PC-9 (cell line): Measurements from ENCODE around the gene ABCB9. TPM values are rescaled to one million over a fixed set of nuclear protein-coding genes. Genes with fewer than 3 reads are reported as not detected.

Experiments used
- BruUV-seq: library from RNA; stranded (reverse); fragments of 400-500 nt; replicated peaks from 2 replicates; lab custom pipeline; 2021; lab: Mats Ljungman, UMichigan
- CTCF ChIA-PET: fragments of 300-600 bp; sonication (Branson Sonifier 250); formaldehyde crosslinking; loops from one replicate; lab custom pipeline; 2022; ENCODE audit warnings: antibody characterized with exemption; lab: Charles Lee
- POLR2A ChIA-PET: fragments of 300-600 bp; sonication (Branson Sonifier 250); formaldehyde crosslinking; loops from one replicate; lab custom pipeline; 2022; ENCODE audit warnings: antibody characterized with exemption; ENCODE audit not compliant: unreplicated experiment; lab: Charles Lee
- DNase-seq, 2 experiments: peaks; one replicate each; pipeline versions ENCODE4 v3.0.0 to v3.0.0-alpha.2; 2015 to 2022; ENCODE audit warnings: mixed read lengths in 1 of 2
- H2AFZ ChIP-seq: fragments of 200-600 bp; sonication (generic); 2 replicates; pipeline ENCODE4 v1.8.1; 2017; ENCODE audit warnings: antibody characterized with exemption
- H3F3A ChIP-seq: fragments of 200-600 bp; sonication (generic); 2 replicates; pipeline ENCODE4 v1.8.1; 2017; ENCODE audit warnings: antibody characterized with exemption, mild to moderate bottlenecking, low read depth; ENCODE audit not compliant: insufficient read depth
- H3K27ac ChIP-seq: fragments of 200-600 bp; sonication (generic); 2 replicates; pipeline ENCODE4 v1.6.1; 2016; ENCODE audit warnings: mixed run types
- H3K27me3 ChIP-seq: fragments of 200-600 bp; sonication (generic); 2 replicates; pipeline ENCODE4 v1.6.1; 2016; ENCODE audit warnings: low read depth, mixed run types; ENCODE audit not compliant: insufficient read depth
- H3K36me3 ChIP-seq: fragments of 200-600 bp; sonication (generic); 2 replicates; pipeline ENCODE4 v1.6.1; 2016; ENCODE audit warnings: low read depth, mixed run types
- H3K4me1 ChIP-seq: fragments of 200-600 bp; sonication (generic); replicated peaks from 2 replicates; pipeline ENCODE4 v1.6.1; 2016; ENCODE audit warnings: mixed run types; ENCODE audit not compliant: insufficient read depth
- H3K4me2 ChIP-seq: fragments of 200-600 bp; sonication (generic); 2 replicates; pipeline ENCODE4 v1.6.1; 2017; ENCODE audit warnings: mixed run types
- H3K4me3 ChIP-seq: fragments of 200-600 bp; sonication (generic); 2 replicates; pipeline ENCODE4 v1.6.1; 2016; ENCODE audit warnings: mixed run types
- H3K79me2 ChIP-seq: fragments of 200-600 bp; sonication (generic); 2 replicates; pipeline ENCODE4 v1.6.1; 2017; ENCODE audit warnings: low read depth, mixed run types
- H3K9me2 ChIP-seq: fragments of 200-600 bp; sonication (generic); 2 replicates; pipeline ENCODE4 v1.8.1; 2017; ENCODE audit warnings: mild to moderate bottlenecking; ENCODE audit not compliant: insufficient read depth
- H3K9me3 ChIP-seq: fragments of 200-600 bp; sonication (generic); 2 replicates; pipeline ENCODE4 v1.8.1; 2016; ENCODE audit warnings: low read depth; ENCODE audit not compliant: insufficient read depth
- H4K20me1 ChIP-seq: fragments of 200-600 bp; sonication (generic); 2 replicates; pipeline ENCODE4 v1.8.1; 2017; ENCODE audit not compliant: insufficient read depth
- CTCF ChIP-seq: fragments of 200-600 bp; sonication (generic); conservative IDR thresholded peaks from 2 replicates; pipeline ENCODE4 v1.6.1; 2017; ENCODE audit warnings: mixed run types, antibody characterized with exemption, mild to moderate bottlenecking, moderate library complexity
- EZH2 ChIP-seq: fragments of 200-600 bp; sonication (generic); IDR thresholded peaks from 2 replicates; pipeline ENCODE4 v1.8.0; 2017; ENCODE audit warnings: antibody characterized with exemption, low read depth
- intact Hi-C: fragments of 100-400 bp; cut with micrococcal nuclease; formaldehyde crosslinking; loops from one replicate; pipeline ENCODE4 v1.10.0; 2022; ENCODE audit not compliant: unreplicated experiment
- total RNA-seq: library from RNA; stranded (reverse); gene quantifications from 2 replicates; pipeline ENCODE4 v1.2.3, GENCODE V29; 2021

ABCB9 gene
- total RNA-seq, 1 experiment from 2014 or later = 13.0 TPM

GRCh38 chr12:122929148-122929538, 37.1 kb downstream of the ABCB9 start:
- BruUV-seq = no TSS peak
- intact Hi-C loops = no loop called here
- Histone ChIP-seq H3K79me2 (no peaks in the 10 kb centered on the region), H3K9me3 (no peaks in the 10 kb centered on the region), H3K4me2 (no peak overlapping the region), H3K27ac (no peak overlapping the region), H3K27me3 (no peaks in the 10 kb centered on the region), H3K36me3 (no peaks in the 10 kb centered on the region), H3F3A (0 out of 2 replicates have a peak, but pooled peaks cover 3% of the 10 kb centered on the region), H2AFZ (no peak overlapping the region), H4K20me1 (no peaks in the 10 kb centered on the region), H3K4me3 (no peak overlapping the region), H3K4me1 (no peaks in the 10 kb centered on the region), H3K9me2 (no peaks in the 10 kb centered on the region)
- ChIA-PET POLR2A (no interaction called here), CTCF (no interaction called here)
- TF ChIP-seq CTCF = no peak
- no peak for TF ChIP-seq EZH2
- no peak for DNase-seq

- Histone ChIP-seq H3F3A (no peaks in the 10 kb centered on the region), H3K9me3 (no peaks in the 10 kb centered on the region), H3K36me3 (no peaks in the 10 kb centered on the region), H3K4me1 (no peaks in the 10 kb centered on the region), H4K20me1 (no peaks in the 10 kb centered on the region), H3K27me3 (no peaks in the 10 kb centered on the region), H3K79me2 (no peaks in the 10 kb centered on the region), H3K4me3 (no peak overlapping the region), H3K9me2 (no peaks in the 10 kb centered on the region), H3K4me2 (no peak overlapping the region), H3K27ac (no peak overlapping the region), H2AFZ (no peak overlapping the region)
- POLR2A ChIA-PET = no interaction called here
- CTCF ChIA-PET = interaction anchor here (0.5 kb wide), 1 partner anchor 15 kb away, joined by 12 read pairs; no protein-coding TSS in a partner anchor
- intact Hi-C loops = no loop called here
- no peak for DNase-seq
- TF ChIP-seq CTCF (no peak), EZH2 (no peak)
- no TSS peak for BruUV-seq
Observed at GRCh38 chr12:122928404-122929147, 37.7 kb downstream of the ABCB9 start.

- H3K9me3 ChIP-seq = no peaks in the 10 kb centered on the region
- BruUV-seq = no TSS peak
- no peaks in the 10 kb centered on the region for H3F3A ChIP-seq
- no peak overlapping the region for H3K27ac ChIP-seq
- no peaks in the 10 kb centered on the region for H3K36me3 ChIP-seq
- H3K4me3 ChIP-seq = no peak overlapping the region
- ChIA-PET CTCF (no interaction called here), POLR2A (no interaction called here)
- H3K79me2 ChIP-seq = no peaks in the 10 kb centered on the region
- DNase-seq = no peak
- H3K4me2 ChIP-seq = no peak overlapping the region
- intact Hi-C loops = no loop called here
- H3K4me1 ChIP-seq = no peaks in the 10 kb centered on the region
- no peaks in the 10 kb centered on the region for H4K20me1 ChIP-seq
- no peaks in the 10 kb centered on the region for H3K27me3 ChIP-seq
- TF ChIP-seq EZH2 = no peak
- TF ChIP-seq CTCF = no peak
- H2AFZ ChIP-seq = no peak overlapping the region
- H3K9me2 ChIP-seq = no peaks in the 10 kb centered on the region
Observed at GRCh38 chr12:122927756-122928403, 38.4 kb downstream of the ABCB9 start.
